Measurements from ENCODE around the gene NRCAM.

DNA sequence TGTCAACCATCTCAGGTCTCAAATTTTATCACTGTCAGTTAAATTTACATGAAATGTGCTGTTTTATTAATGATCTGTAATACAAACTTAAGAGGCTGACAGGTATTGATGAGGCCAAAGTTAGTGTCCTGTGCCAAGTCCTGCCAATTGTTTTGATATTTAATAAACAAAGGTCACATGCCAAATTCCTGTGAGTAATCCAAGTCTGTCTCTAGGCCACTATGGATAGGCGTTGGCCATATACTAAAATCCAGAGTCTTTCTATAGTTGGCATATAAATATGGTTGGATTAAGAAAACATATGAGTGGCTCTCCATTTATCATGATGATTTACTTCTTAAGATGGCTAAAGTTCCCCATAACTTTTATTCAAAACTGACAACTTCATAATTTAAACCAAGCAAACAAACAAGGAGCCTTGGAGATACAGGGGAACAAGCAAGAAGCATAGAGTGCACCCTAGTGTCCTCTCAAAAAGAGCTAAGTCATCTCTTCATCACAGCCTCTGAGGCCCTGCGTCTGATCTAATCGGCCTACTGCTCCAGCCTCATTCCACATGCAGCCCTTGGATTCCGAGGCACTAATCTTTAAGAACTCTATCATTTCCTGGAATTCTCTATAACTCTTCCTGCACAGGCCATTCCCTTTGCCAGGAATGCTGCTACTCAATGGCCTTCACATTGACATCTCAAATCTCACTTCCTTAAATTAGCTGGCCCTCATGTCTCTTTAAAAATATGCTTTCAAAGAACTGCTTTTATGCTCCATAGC lies 32.7 kb upstream of the NRCAM start:
- TF ChIP-seq, protein P1, sequence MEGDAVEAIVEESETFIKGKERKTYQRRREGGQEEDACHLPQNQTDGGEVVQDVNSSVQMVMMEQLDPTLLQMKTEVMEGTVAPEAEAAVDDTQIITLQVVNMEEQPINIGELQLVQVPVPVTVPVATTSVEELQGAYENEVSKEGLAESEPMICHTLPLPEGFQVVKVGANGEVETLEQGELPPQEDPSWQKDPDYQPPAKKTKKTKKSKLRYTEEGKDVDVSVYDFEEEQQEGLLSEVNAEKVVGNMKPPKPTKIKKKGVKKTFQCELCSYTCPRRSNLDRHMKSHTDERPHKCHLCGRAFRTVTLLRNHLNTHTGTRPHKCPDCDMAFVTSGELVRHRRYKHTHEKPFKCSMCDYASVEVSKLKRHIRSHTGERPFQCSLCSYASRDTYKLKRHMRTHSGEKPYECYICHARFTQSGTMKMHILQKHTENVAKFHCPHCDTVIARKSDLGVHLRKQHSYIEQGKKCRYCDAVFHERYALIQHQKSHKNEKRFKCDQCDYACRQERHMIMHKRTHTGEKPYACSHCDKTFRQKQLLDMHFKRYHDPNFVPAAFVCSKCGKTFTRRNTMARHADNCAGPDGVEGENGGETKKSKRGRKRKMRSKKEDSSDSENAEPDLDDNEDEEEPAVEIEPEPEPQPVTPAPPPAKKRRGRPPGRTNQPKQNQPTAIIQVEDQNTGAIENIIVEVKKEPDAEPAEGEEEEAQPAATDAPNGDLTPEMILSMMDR (IDR thresholded peaks at IDR 0.05), result no peak
- TF ChIP-seq EP300 (IDR thresholded peaks at IDR 0.05), result no peak
- no peak for TF ChIP-seq POLR2A (IDR thresholded peaks at IDR 0.05)
